BLaER1 (cell line): ENCODE data around the gene SFXN2.
"Not testable (repeated sequence)": the region's sequence is repeated elsewhere in the genome, so short reads cannot be mapped to it uniquely, and the experiment has no call there.

Experiments
- H3K27ac ChIP-seq: shearing (Covaris generic); formaldehyde crosslinking; 2 replicates; pipeline ENCODE4 v1.8.1; 2022
- H3K27me3 ChIP-seq: shearing (Covaris generic); formaldehyde crosslinking; 2 replicates; pipeline ENCODE4 v1.8.1; 2022
- H3K36me3 ChIP-seq: shearing (Covaris generic); formaldehyde crosslinking; 2 replicates; pipeline ENCODE4 v1.8.1; 2022
- H3K4me1 ChIP-seq: shearing (Covaris generic); formaldehyde crosslinking; 2 replicates; pipeline ENCODE4 v1.8.1; 2022
- H3K4me2 ChIP-seq: shearing (Covaris generic); formaldehyde crosslinking; 2 replicates; pipeline ENCODE4 v1.8.1; 2022
- H3K4me3 ChIP-seq: shearing (Covaris generic); formaldehyde crosslinking; 2 replicates; pipeline ENCODE4 v1.8.1; 2022
- H3K9ac ChIP-seq: shearing (Covaris generic); formaldehyde crosslinking; 2 replicates; pipeline ENCODE4 v1.8.1; 2022
- H3K9me3 ChIP-seq: shearing (Covaris generic); formaldehyde crosslinking; 2 replicates; pipeline ENCODE4 v1.8.1; 2022
- H4K20me1 ChIP-seq: shearing (Covaris generic); formaldehyde crosslinking; 2 replicates; pipeline ENCODE4 v1.8.1; 2022
- Cebpa-rat ChIP-seq: shearing (Covaris generic); IDR thresholded peaks from 2 replicates; pipeline ENCODE4 v1.8.1; 2022

The SFXN2 gene

GRCh38 chr10:102701796-102702195 is 12.6 kb upstream of the SFXN2 start:
- H3K27ac ChIP-seq = no peak overlapping the region
- no peak overlapping the region for H3K4me2 ChIP-seq
- no peak overlapping the region for H3K4me3 ChIP-seq
- no peak overlapping the region for H3K9ac ChIP-seq
- H4K20me1 ChIP-seq = peaks cover 17% of the 10 kb centered on the region
- H3K27me3 ChIP-seq = no peaks in the 10 kb centered on the region
- no peak for TF ChIP-seq Cebpa-rat
- no peaks in the 10 kb centered on the region for H3K9me3 ChIP-seq
- H3K4me1 ChIP-seq = peaks cover 33% of the 10 kb centered on the region
- H3K36me3 ChIP-seq = peaks cover 42% of the 10 kb centered on the region

GRCh38 chr10:102702742-102703141 is 11.7 kb upstream of the SFXN2 start:
- no peaks in the 10 kb centered on the region for H3K9me3 ChIP-seq
- no peaks in the 10 kb centered on the region for H3K27me3 ChIP-seq
- no peak overlapping the region for H3K4me2 ChIP-seq
- no peak overlapping the region for H3K9ac ChIP-seq
- peaks cover 33% of the 10 kb centered on the region for H3K36me3 ChIP-seq
- peaks cover 17% of the 10 kb centered on the region for H4K20me1 ChIP-seq
- TF ChIP-seq Cebpa-rat = no peak
- H3K4me3 ChIP-seq = no peak overlapping the region
- H3K27ac ChIP-seq = no peak overlapping the region
- H3K4me1 ChIP-seq = peaks cover 37% of the 10 kb centered on the region

GRCh38 chr10:102704915-102705314 is 9.5 kb upstream of the SFXN2 start:
- peaks cover 36% of the 10 kb centered on the region for H3K4me1 ChIP-seq
- H3K4me3 ChIP-seq = no peak overlapping the region
- no peaks in the 10 kb centered on the region for H3K9me3 ChIP-seq
- TF ChIP-seq Cebpa-rat = no peak
- H3K9ac ChIP-seq = no peak overlapping the region
- H3K36me3 ChIP-seq = peaks cover 16% of the 10 kb centered on the region
- H3K4me2 ChIP-seq = peak overlapping the region; percentile 64
- peaks cover 17% of the 10 kb centered on the region for H4K20me1 ChIP-seq
- no peaks in the 10 kb centered on the region for H3K27me3 ChIP-seq
- H3K27ac ChIP-seq = no peak overlapping the region

- Histone ChIP-seq H3K36me3 (peaks cover 16% of the 10 kb centered on the region), H3K9me3 (no peaks in the 10 kb centered on the region), H3K4me1 (peaks cover 35% of the 10 kb centered on the region), H3K4me2 (peak overlapping the region; percentile 64), H3K27me3 (no peaks in the 10 kb centered on the region), H3K27ac (no peak overlapping the region), H4K20me1 (peaks cover 17% of the 10 kb centered on the region), H3K9ac (no peak overlapping the region), H3K4me3 (no peak overlapping the region)
- TF ChIP-seq Cebpa-rat = no peak
Measured at GRCh38 chr10:102705531-102705930, 8.9 kb upstream of the SFXN2 start.

GRCh38 chr10:102710609-102711008 is 3.8 kb upstream of the SFXN2 start:
- H3K27ac ChIP-seq = no peak overlapping the region
- no peaks in the 10 kb centered on the region for H3K27me3 ChIP-seq
- TF ChIP-seq Cebpa-rat = no peak
- no peak overlapping the region for H3K4me3 ChIP-seq
- H3K4me2 ChIP-seq = peak overlapping the region; percentile 30
- H4K20me1 ChIP-seq = peaks cover 6% of the 10 kb centered on the region; the same call in 1 of the 2 replicates
- H3K9me3 ChIP-seq = no peaks in the 10 kb centered on the region
- peaks cover 52% of the 10 kb centered on the region for H3K4me1 ChIP-seq
- no peaks in the 10 kb centered on the region for H3K36me3 ChIP-seq
- no peak overlapping the region for H3K9ac ChIP-seq

GRCh38 chr10:102712089-102712488 is 2.3 kb upstream of the SFXN2 start:
- TF ChIP-seq Cebpa-rat = no peak
- no peak overlapping the region for H3K4me3 ChIP-seq
- H3K27ac ChIP-seq = peak overlapping the region; percentile 7; the same call in 1 of the 2 replicates
- no peaks in the 10 kb centered on the region for H3K9me3 ChIP-seq
- no peaks in the 10 kb centered on the region for H4K20me1 ChIP-seq
- H3K4me2 ChIP-seq = peak overlapping the region; percentile 80
- no peaks in the 10 kb centered on the region for H3K27me3 ChIP-seq
- H3K36me3 ChIP-seq = no peaks in the 10 kb centered on the region
- peak overlapping the region; percentile 16; the same call in 1 of the 2 replicates for H3K9ac ChIP-seq
- H3K4me1 ChIP-seq = peaks cover 55% of the 10 kb centered on the region

GRCh38 chr10:102712843-102713538 is 1.4 kb upstream of the SFXN2 start:
- no peaks in the 10 kb centered on the region for H3K27me3 ChIP-seq
- H3K9me3 ChIP-seq = no peaks in the 10 kb centered on the region
- H3K27ac ChIP-seq = peak overlapping the region; percentile 67
- TF ChIP-seq Cebpa-rat = no peak
- H3K4me2 ChIP-seq = peak overlapping the region; percentile 80
- H4K20me1 ChIP-seq = 0 out of 2 replicates have a peak, but pooled peaks cover 8% of the 10 kb centered on the region
- peak overlapping the region; percentile 80 for H3K9ac ChIP-seq
- H3K4me3 ChIP-seq = peak overlapping the region; percentile 92
- H3K36me3 ChIP-seq = peaks cover 4% of the 10 kb centered on the region; the same call in 1 of the 2 replicates
- H3K4me1 ChIP-seq = peaks cover 63% of the 10 kb centered on the region

GRCh38 chr10:102713539-102713813 is 960 bp upstream of the SFXN2 start:
- no peaks in the 10 kb centered on the region for H3K27me3 ChIP-seq
- peak overlapping the region; percentile 67 for H3K27ac ChIP-seq
- no peak for TF ChIP-seq Cebpa-rat
- H3K4me2 ChIP-seq = peak overlapping the region; percentile 80
- 0 out of 2 replicates have a peak, but pooled peaks cover 13% of the 10 kb centered on the region for H4K20me1 ChIP-seq
- peak overlapping the region; percentile 92 for H3K4me3 ChIP-seq
- peaks cover 68% of the 10 kb centered on the region for H3K4me1 ChIP-seq
- H3K9me3 ChIP-seq = no peaks in the 10 kb centered on the region
- peaks cover 4% of the 10 kb centered on the region; the same call in 1 of the 2 replicates for H3K36me3 ChIP-seq
- H3K9ac ChIP-seq = peak overlapping the region; percentile 80

GRCh38 chr10:102713814-102714620 is 419 bp upstream of the SFXN2 start, which contains the start of gene ARL3:
TSS of gene ARL3 (minus strand) at chr10:102714397. CDS start at chr10:102714275, 122 bp downstream.
- Histone ChIP-seq H3K27me3 (no peaks in the 10 kb centered on the region), H3K4me2 (peak within 1 kb of the TSS; percentile 92), H3K36me3 (peaks cover 4% of the 10 kb centered on the region; the same call in 1 of the 2 replicates), H3K27ac (peak within 1 kb of the TSS; percentile 81), H3K9ac (peak within 1 kb of the TSS; percentile 86), H3K4me1 (peaks cover 73% of the 10 kb centered on the region), H3K9me3 (no peaks in the 10 kb centered on the region), H3K4me3 (peak within 1 kb of the TSS; percentile 92), H4K20me1 (0 out of 2 replicates have a peak, but pooled peaks cover 13% of the 10 kb centered on the region)
- TF ChIP-seq Cebpa-rat = no peak

- peak overlapping the region; percentile 92 for H3K4me3 ChIP-seq
- no peaks in the 10 kb centered on the region for H3K27me3 ChIP-seq
- peaks cover 82% of the 10 kb centered on the region for H3K4me1 ChIP-seq
- H4K20me1 ChIP-seq = 0 out of 2 replicates have a peak, but pooled peaks cover 17% of the 10 kb centered on the region
- H3K9me3 ChIP-seq = no peaks in the 10 kb centered on the region
- peak overlapping the region; percentile 92 for H3K4me2 ChIP-seq
- peak overlapping the region; percentile 86 for H3K9ac ChIP-seq
- no peak overlapping the region for H3K27ac ChIP-seq
- peaks cover 12% of the 10 kb centered on the region; the same call in 1 of the 2 replicates for H3K36me3 ChIP-seq
- no peak for TF ChIP-seq Cebpa-rat
Measured at GRCh38 chr10:102715880-102716279, 1.4 kb downstream of the SFXN2 start.

GRCh38 chr10:102716900-102717565 is 2.6 kb downstream of the SFXN2 start:
- H3K9ac ChIP-seq = peak overlapping the region; percentile 48; the same call in 1 of the 2 replicates
- peak overlapping the region; percentile 30 for H3K27ac ChIP-seq

More at GRCh38 chr10:102716900-102717565, 2.6 kb downstream of the SFXN2 start:
- H3K36me3 ChIP-seq = peaks cover 18% of the 10 kb centered on the region
- peak overlapping the region; percentile 92 for H3K4me2 ChIP-seq
- not testable (repeated sequence) for H3K27me3 ChIP-seq, H3K9me3 ChIP-seq
- peaks cover 79% of the 10 kb centered on the region for H3K4me1 ChIP-seq
- H3K4me3 ChIP-seq = 0 out of 2 replicates have a peak overlapping the region, but pooled peaks have one; percentile 2
- H4K20me1 ChIP-seq = peaks cover 25% of the 10 kb centered on the region; the same call in 1 of the 2 replicates
